GM12878 (cell line): Measurements from ENCODE around the gene FUT7. TPM values are rescaled to one million over a fixed set of nuclear protein-coding genes. Genes with fewer than 3 reads are reported as not detected.

Source experiments
- BHLHE40 ChIP-seq, 2 experiments: fragments of 450-650 bp in 1 of 2; IDR thresholded peaks; 2 replicates each; pipeline ENCODE4 v1.6.1; 2011 to 2017; ENCODE audit warnings: low read depth in 2 of 2, borderline replicate concordance in 1 of 2, improper control_type of control experiment in 1 of 2, low read length in 1 of 2, mild to moderate bottlenecking in 1 of 2
- CBX5 ChIP-seq: sonication (generic); IDR thresholded peaks from 2 replicates; pipeline ENCODE4 v1.6.1; 2016; ENCODE audit warnings: low read depth, moderate library complexity, mild to moderate bottlenecking, inconsistent platforms
- CHD1 ChIP-seq: IDR thresholded peaks from 2 replicates; pipeline ENCODE4 v1.6.1; 2012; ENCODE audit warnings: low read depth, low read length, improper control_type of control experiment
- GABPA ChIP-seq: IDR thresholded peaks from 2 replicates; pipeline ENCODE4 v1.6.1; 2014; ENCODE audit warnings: antibody characterized with exemption, low read depth, mild to moderate bottlenecking, inconsistent platforms
- KLF5 ChIP-seq: fragments of 450-650 bp; IDR thresholded peaks from 2 replicates; pipeline ENCODE4 v1.6.1; 2014; ENCODE audit warnings: mild to moderate bottlenecking; ENCODE audit not compliant: partially characterized antibody
- MEF2B ChIP-seq: fragments of 450-650 bp; IDR thresholded peaks from 2 replicates; pipeline ENCODE4 v1.6.1; 2018; ENCODE audit warnings: mild to moderate bottlenecking, moderate library complexity; ENCODE audit not compliant: partially characterized antibody, poor library complexity, severe bottlenecking
- MTA3 ChIP-seq: IDR thresholded peaks from 2 replicates; pipeline ENCODE4 v1.6.1; 2012; ENCODE audit warnings: low read length, inconsistent platforms, borderline replicate concordance
- MYC ChIP-seq: IDR thresholded peaks from 2 replicates; pipeline ENCODE4 v1.6.1; 2011; ENCODE audit warnings: mild to moderate bottlenecking, low read length, moderate library complexity, inconsistent platforms; ENCODE audit not compliant: insufficient read depth, insufficient replicate concordance, insufficient read length, severe bottlenecking
- PML ChIP-seq: IDR thresholded peaks from 2 replicates; pipeline ENCODE4 v1.6.1; 2012; ENCODE audit warnings: low read length, inconsistent platforms
- RB1 ChIP-seq: fragments of 450-650 bp; formaldehyde crosslinking; IDR thresholded peaks from 2 replicates; pipeline ENCODE4 v1.6.1; 2017; ENCODE audit warnings: mild to moderate bottlenecking, borderline replicate concordance
- SIN3A ChIP-seq: IDR thresholded peaks from 2 replicates; pipeline ENCODE4 v1.6.1; 2012; ENCODE audit warnings: low read depth, low read length, improper control_type of control experiment
- SKIL ChIP-seq: fragments of 450-650 bp; IDR thresholded peaks from 2 replicates; pipeline ENCODE4 v1.6.1; 2017; ENCODE audit warnings: mild to moderate bottlenecking, low read depth, inconsistent platforms; ENCODE audit not compliant: poor library complexity, severe bottlenecking
- SMAD5 ChIP-seq: IDR thresholded peaks from 2 replicates; pipeline ENCODE4 v1.6.1; 2016; ENCODE audit warnings: antibody characterized with exemption, low read depth
- SPI1 ChIP-seq: IDR thresholded peaks from 2 replicates; pipeline ENCODE4 v1.6.1; 2011; ENCODE audit warnings: low read depth, mild to moderate bottlenecking, low read length, moderate library complexity, borderline replicate concordance; ENCODE audit not compliant: insufficient read depth
- TAF1 ChIP-seq: IDR thresholded peaks from 2 replicates; pipeline ENCODE4 v1.6.1; 2011; ENCODE audit warnings: mild to moderate bottlenecking, low read depth, low read length, borderline replicate concordance
- USF1 ChIP-seq: IDR thresholded peaks from 2 replicates; pipeline ENCODE4 v1.6.1; 2011; ENCODE audit warnings: borderline replicate concordance, low read depth, mild to moderate bottlenecking, moderate library complexity, mixed read lengths, low read length; ENCODE audit not compliant: insufficient read depth; ENCODE audit errors: extremely low read length
- ZBTB4 ChIP-seq: fragments of 450-650 bp; formaldehyde crosslinking; IDR thresholded peaks from 2 replicates; pipeline ENCODE4 v1.4.0; 2022; ENCODE audit warnings: mild to moderate bottlenecking, moderate library complexity
- ZBTB40 ChIP-seq: fragments of 450-650 bp; IDR thresholded peaks from 2 replicates; pipeline ENCODE4 v1.6.1; 2016; ENCODE audit warnings: mild to moderate bottlenecking, moderate library complexity, borderline replicate concordance
- ZNF207 ChIP-seq: fragments of 450-650 bp; IDR thresholded peaks from 2 replicates; pipeline ENCODE4 v1.6.1; 2014; ENCODE audit warnings: antibody characterized with exemption, mild to moderate bottlenecking, borderline replicate concordance
- polyA plus RNA-seq, 11 experiments: library from polyadenylated mRNA; depleted of rRNA in 4 of 11; unstranded in 6 of 11; stranded (reverse) in 5 of 11; fragments of >200 nt; fragmentation: Nextera tagmentation in 4 of 11; fragmentation: Illumina TruSeq in 1 of 11; extraction: Ambion mirVana in 4 of 11; extraction: Trizol in 1 of 11; gene quantifications; 1 replicate in 1 of 11; 2 replicates in 10 of 11; pipeline versions ENCODE4 v1.2.1 to v1.2.3, GENCODE V29; 2011 to 2016; ENCODE audit warnings: inconsistent platforms in 2 of 11, missing spikeins in 2 of 11, low read depth in 1 of 11
- total RNA-seq, 4 experiments: library from RNA; depleted of rRNA in 3 of 4; stranded (reverse); fragments of >200 nt in 3 of 4; fragmentation: Illumina TruSeq in 1 of 4; extraction: Trizol in 1 of 4; gene quantifications; 2 replicates each; pipeline versions ENCODE4 v1.2.1 to v1.2.3, GENCODE V29; 2013 to 2021

Gene FUT7
- total and polyA plus RNA-seq, 10 of the 15 experiments (the other 5 are each of a cell fraction or from before 2014, with no cell fraction given): 0.04 to 0.62 (median 0.20) TPM; not detected in 2

- TF ChIP-seq ZBTB40 (peak; percentile 32; the same call in 1 of the 2 replicates), RB1 (no peak), SIN3A (no peak), CBX5 (no peak), MEF2B (peak; percentile 59), KLF5 (no peak), GABPA (no peak), BHLHE40 (IDR thresholded peaks at IDR 0.05; ENCODE audit: borderline replicate concordance in 1 of 2, low read depth in 2 of 2, low read length in 1 of 2) (peak in 1 of 2 experiments; percentile 62; a peak in 2 of 4 replicates), SKIL (no peak), ZNF207 (no peak), CHD1 (no peak), USF1 (no peak), MYC (no peak), PML (no peak), SMAD5 (no peak), TAF1 (no peak), SPI1 (peak; percentile 65; the same call in 1 of the 2 replicates), ZBTB4 (CRISPR knock-in tag) (peak; percentile 80; the same call in 1 of the 2 replicates), MTA3 (no peak)
Observed at GRCh38 chr9:137074657-137075274, 42.9 kb upstream of the FUT7 start (continued).
